Heart right ventricle (tissue), 16 donors: ENCODE results near the gene IGFN1. TPM values are rescaled to one million over a fixed set of nuclear protein-coding genes. Genes with fewer than 3 reads are reported as not detected.

ENCODE experiments used
- ATAC-seq, 8 donors: fragments of 200-7000 bp; cut with Tn5 transposase; one replicate each; pipeline ENCODE4 v1.9.1; 2020; ENCODE audit warnings: mild to moderate bottlenecking in 8 of 8, moderate library complexity in 8 of 8, moderate number of reproducible peaks in 1 of 8
- DNase-seq, 2 donors: peaks; one replicate each; pipeline ENCODE4 v3.0.0-alpha.2; 2020
- H3K27ac ChIP-seq, 10 donors: fragments of 200-600 bp; sonication (generic) in 2 of 10; one replicate each; pipeline versions ENCODE4 v1.5.0 to v1.8.0; 2020 to 2022; ENCODE audit warnings: mild to moderate bottlenecking in 3 of 10
- H3K27me3 ChIP-seq, 7 donors: fragments of 200-600 bp; one replicate each; pipeline ENCODE4 v1.8.0; 2021 to 2022; ENCODE audit warnings: mild to moderate bottlenecking in 2 of 7
- H3K36me3 ChIP-seq, 9 donors: fragments of 200-600 bp; sonication (generic) in 1 of 9; one replicate each; pipeline versions ENCODE4 v1.5.0 to v1.8.0; 2020 to 2022; ENCODE audit warnings: mild to moderate bottlenecking in 2 of 9
- H3K4me1 ChIP-seq, 9 donors: fragments of 200-600 bp; sonication (generic) in 1 of 9; one replicate each; pipeline versions ENCODE4 v1.5.0 to v1.8.0; 2020 to 2022; ENCODE audit warnings: mild to moderate bottlenecking in 4 of 9
- H3K4me3 ChIP-seq, 10 donors: fragments of 200-600 bp; sonication (generic) in 2 of 10; one replicate each; pipeline versions ENCODE4 v1.5.0 to v1.8.0; 2020 to 2022; ENCODE audit warnings: mild to moderate bottlenecking in 7 of 10, moderate library complexity in 2 of 10
- H3K9me3 ChIP-seq, 11 donors: fragments of 200-600 bp in 10 of 11; sonication (generic) in 2 of 11; one replicate each; pipeline versions ENCODE4 v1.5.0 to v1.8.0; 2013 to 2022; ENCODE audit warnings: mild to moderate bottlenecking in 2 of 11, control low read depth in 1 of 11, moderate library complexity in 1 of 11
- WGBS, 2 donors: extraction: QIAGEN DNeasy Blood & Tissue Kit; methylation state at CpG; one replicate each; pipeline ENCODE4 v1.1.7; 2013; ENCODE audit warnings: inconsistent platforms in 1 of 2; 5-methylcytosine and 5-hydroxymethylcytosine counted together
- intact Hi-C, 10 donors: fragments of 100-400 bp; cut with DNase I; formaldehyde crosslinking; loops; one replicate each; pipeline versions ENCODE4 v1.11.1 to v1.14.2; 2022
- polyA plus RNA-seq, 2 donors: library from polyadenylated mRNA; stranded (reverse); fragments of 200-250 nt; gene quantifications; one replicate each; pipeline ENCODE4 v1.2.3, GENCODE V29; 2013
- total RNA-seq, 10 donors: library from RNA; stranded (reverse); fragmentation: NEBNext Ultra II Directional in 3 of 10; extraction: Animal tissue kit (Norgen Biotek cat#: 25700) in 3 of 10; gene quantifications; one replicate each; pipeline versions ENCODE4 v1.2.1 to v1.2.4, GENCODE V29; 2021 to 2023
- TF ChIP-seq, protein P1 (sequence below), 9 donors: fragments of 200-600 bp; sonication (generic) in 2 of 9; IDR thresholded peaks; one replicate each; pipeline versions ENCODE4 v1.5.0 to v1.8.0; 2021 to 2022; ENCODE audit warnings: antibody characterized with exemption in 9 of 9, mild to moderate bottlenecking in 5 of 9, moderate library complexity in 1 of 9
- donor health status: Arrhythmogenic right ventricular cardiomyopathy.
- donor health status: ischemic (EF 13 %, LVEDD 7.1; RV severe dilation, severe dysfunction).
- donor health status: healthy with polysubstance abuse.
- donor health status: DM: no; HTN: yes; CAD: no.
- donor health status: DM: no; HTN: no; CAD: no.
- donor health status: ischemic (EF 25% LVEDD 6.9; RV normal size, moderate dysfunction).
- donor health status: ischemic (EF 25% LVEDD 5.7; RV mildly dilated, moderate dysfunction).
- donor health status: healthy.
- donor health status: DM: yes; HTN: yes; CAD: no.
- donor health status: Ischemic cardiomyopathy.
- donor health status: ischemic (EF 35%, LVEDD 5.7; RV mildly dilated, moderate dysfunction).
- donor health status: nonischemic (EF 11% LVEDD 7.7; RV severe dilation, severe dysfunction).
- donor health status: DM: yes; HTN: yes; CAD: no.
- donor health status: PGD.
- donor health status: ischemic (EF 29% LVEDD 5.4; RV normal size, mild dysfunction).
- donor health status: nonischemic (EF 23%, LVEDD 6.1; RV moderate dilation, normal function).

Gene IGFN1
- total and polyA plus RNA-seq, 12 donors: 0.01 to 0.07 (median 0.02) TPM; not detected in 7

DNA sequence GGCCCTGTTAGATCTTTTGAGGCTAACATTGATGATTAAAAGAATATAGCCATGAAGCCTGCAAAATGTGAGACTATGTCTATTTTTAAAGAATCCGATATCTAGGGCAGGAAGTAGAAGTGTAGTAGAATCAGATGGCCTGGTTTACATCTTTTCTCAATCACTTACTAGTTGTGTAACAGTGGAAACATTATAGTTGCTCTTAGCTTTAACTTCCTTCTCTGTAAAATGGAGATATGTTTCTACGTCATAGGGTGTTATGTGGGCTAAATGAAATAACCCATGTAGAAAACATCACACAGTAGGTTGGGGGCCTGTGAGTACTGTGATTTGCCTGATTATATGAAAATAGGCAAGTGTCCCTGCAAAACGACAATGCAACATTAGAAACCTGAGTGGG lies 4.4 kb upstream of the IGFN1 start:
- no peak for ATAC-seq
- no peak overlapping the region for H3K4me3 ChIP-seq
- H3K27ac ChIP-seq: no peak overlapping the region
- DNase-seq: no peak
- H3K27me3 ChIP-seq: peaks cover 0 to 15% (median 9%) of the 10 kb centered on the region in 7 donors
- peaks cover 0 to 18% (median 5%) of the 10 kb centered on the region in 9 donors for H3K4me1 ChIP-seq
- WGBS, 2 donors: 80 to 88% methylated on average over 3 of the region's 3 CpGs
- intact Hi-C loops: no loop called here
- no peaks in the 10 kb centered on the region for H3K36me3 ChIP-seq
- H3K9me3 ChIP-seq: no peaks in the 10 kb centered on the region
- TF ChIP-seq, protein P1, sequence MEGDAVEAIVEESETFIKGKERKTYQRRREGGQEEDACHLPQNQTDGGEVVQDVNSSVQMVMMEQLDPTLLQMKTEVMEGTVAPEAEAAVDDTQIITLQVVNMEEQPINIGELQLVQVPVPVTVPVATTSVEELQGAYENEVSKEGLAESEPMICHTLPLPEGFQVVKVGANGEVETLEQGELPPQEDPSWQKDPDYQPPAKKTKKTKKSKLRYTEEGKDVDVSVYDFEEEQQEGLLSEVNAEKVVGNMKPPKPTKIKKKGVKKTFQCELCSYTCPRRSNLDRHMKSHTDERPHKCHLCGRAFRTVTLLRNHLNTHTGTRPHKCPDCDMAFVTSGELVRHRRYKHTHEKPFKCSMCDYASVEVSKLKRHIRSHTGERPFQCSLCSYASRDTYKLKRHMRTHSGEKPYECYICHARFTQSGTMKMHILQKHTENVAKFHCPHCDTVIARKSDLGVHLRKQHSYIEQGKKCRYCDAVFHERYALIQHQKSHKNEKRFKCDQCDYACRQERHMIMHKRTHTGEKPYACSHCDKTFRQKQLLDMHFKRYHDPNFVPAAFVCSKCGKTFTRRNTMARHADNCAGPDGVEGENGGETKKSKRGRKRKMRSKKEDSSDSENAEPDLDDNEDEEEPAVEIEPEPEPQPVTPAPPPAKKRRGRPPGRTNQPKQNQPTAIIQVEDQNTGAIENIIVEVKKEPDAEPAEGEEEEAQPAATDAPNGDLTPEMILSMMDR (IDR thresholded peaks at IDR 0.05): no peak

DNA sequence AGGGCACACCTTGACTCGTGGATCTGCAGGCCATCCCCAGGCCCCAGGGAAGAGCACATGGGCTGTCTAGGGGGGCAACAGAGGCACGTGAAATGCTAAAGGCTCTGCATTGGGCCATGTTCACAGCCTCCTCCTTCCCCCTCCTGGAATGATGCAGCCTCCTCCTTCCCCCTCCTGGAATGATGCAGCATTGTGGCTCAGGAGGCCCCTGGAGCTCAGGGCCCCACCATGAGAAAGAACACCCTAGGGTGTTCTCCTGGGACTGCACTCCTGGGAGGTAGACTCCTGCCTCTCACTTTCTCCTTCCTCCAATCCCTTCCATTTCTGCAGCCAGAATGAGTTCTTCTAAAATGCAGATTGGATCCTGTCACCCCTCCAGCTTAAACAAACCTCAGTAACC lies 1.5 kb upstream of the IGFN1 start:
- ATAC-seq (no peak), DNase-seq (no peak)
- Histone ChIP-seq H3K27me3 (peaks cover 0 to 16% (median 11%) of the 10 kb centered on the region in 7 donors), H3K27ac (no peak overlapping the region), H3K4me3 (no peak overlapping the region), H3K9me3 (no peaks in the 10 kb centered on the region), H3K4me1 (peaks cover 0 to 21% (median 6%) of the 10 kb centered on the region in 9 donors), H3K36me3 (no peaks in the 10 kb centered on the region)
- intact Hi-C loops: no loop called here
- 60 to 77% methylated on average over 2 of the region's 2 CpGs for WGBS, 2 donors
- TF ChIP-seq, protein P1 (IDR thresholded peaks at IDR 0.05): no peak

DNA sequence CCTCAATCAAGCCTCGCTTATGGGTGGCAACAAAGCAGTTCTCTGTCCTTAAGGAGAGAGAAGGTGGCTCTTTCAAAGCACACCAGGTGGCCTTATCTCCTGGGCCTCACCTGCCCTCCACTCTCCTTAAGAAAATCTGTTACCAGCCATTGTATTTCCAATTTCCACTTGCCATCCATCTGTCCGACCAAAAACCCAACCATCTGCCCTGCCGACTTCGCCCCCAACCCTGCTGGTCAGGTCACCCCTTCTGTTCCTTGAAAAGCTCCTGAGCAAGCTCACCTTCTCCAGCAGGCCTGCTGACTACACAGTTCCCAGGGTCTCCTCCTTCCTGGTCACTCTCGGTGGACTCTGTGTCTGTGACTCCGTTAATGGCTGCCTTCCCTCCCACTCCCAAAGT lies 619 bp upstream of the IGFN1 start:
- peaks cover 0 to 12% (median 0%) of the 10 kb centered on the region in 9 donors for H3K4me1 ChIP-seq
- H3K36me3 ChIP-seq: no peaks in the 10 kb centered on the region
- no peak overlapping the region for H3K27ac ChIP-seq
- H3K27me3 ChIP-seq: peaks cover 0 to 17% (median 11%) of the 10 kb centered on the region in 7 donors
- H3K9me3 ChIP-seq: no peaks in the 10 kb centered on the region
- ATAC-seq (no peak), DNase-seq (no peak)
- 86 to 92% methylated on average over 6 of the region's 6 CpGs for WGBS, 2 donors
- TF ChIP-seq, protein P1 (IDR thresholded peaks at IDR 0.05): no peak
- intact Hi-C loops: no loop called here
- no peak overlapping the region for H3K4me3 ChIP-seq

DNA sequence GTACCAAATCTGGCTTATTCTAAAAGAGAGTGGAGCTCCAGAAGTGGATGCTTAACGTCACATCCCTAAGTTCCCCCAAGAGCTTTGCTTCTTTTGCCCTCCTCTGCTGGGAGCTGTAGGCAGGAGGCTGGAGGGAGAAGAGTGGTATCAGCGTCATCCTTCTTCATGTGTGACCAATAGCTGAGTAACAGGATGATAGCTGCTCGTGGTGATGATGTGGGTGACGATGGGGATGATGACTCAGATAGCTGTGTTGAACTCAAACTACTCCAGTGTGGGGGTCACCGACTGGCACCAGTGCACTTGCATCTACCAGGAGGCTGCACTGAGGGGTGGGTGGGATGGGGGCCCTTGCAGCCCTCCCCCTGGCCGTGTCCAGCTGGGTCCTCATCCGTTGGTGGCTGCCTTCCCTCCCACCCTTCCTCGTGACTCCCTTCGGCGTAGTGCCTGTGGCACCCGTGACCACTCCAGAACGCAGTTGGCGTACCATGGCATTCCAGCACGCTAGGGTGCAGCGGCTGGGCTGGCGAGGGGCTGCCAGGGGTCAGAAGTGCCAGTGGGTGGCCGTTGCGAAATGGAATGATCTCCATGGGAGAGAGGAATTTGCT lies 1.1 kb downstream of the IGFN1 start:
- H3K4me3 ChIP-seq: no peak overlapping the region
- ATAC-seq (no peak), DNase-seq (no peak)
- no peak overlapping the region for H3K27ac ChIP-seq
- no peaks in the 10 kb centered on the region for H3K36me3 ChIP-seq
- H3K9me3 ChIP-seq: no peaks in the 10 kb centered on the region
- intact Hi-C loops: no loop called here
- TF ChIP-seq, protein P1 (IDR thresholded peaks at IDR 0.05): no peak
- 79 to 80% methylated on average over 18 of the region's 18 CpGs for WGBS, 2 donors
- peaks cover 0 to 17% (median 11%) of the 10 kb centered on the region in 7 donors for H3K27me3 ChIP-seq
- H3K4me1 ChIP-seq: peaks cover 0 to 9% (median 0%) of the 10 kb centered on the region in 9 donors
